CD4-positive, alpha-beta T cell treated with Interferon gamma for 1 hour (primary cell): ENCODE data around the gene FREY1.
"Not testable (repeated sequence)": the region's sequence is repeated elsewhere in the genome, so short reads cannot be mapped to it uniquely, and the experiment has no call there.

ENCODE experiments used
- DNase-seq: peaks from one replicate; pipeline ENCODE4 v3.0.0-alpha.2; 2020

The FREY1 gene

DNA sequence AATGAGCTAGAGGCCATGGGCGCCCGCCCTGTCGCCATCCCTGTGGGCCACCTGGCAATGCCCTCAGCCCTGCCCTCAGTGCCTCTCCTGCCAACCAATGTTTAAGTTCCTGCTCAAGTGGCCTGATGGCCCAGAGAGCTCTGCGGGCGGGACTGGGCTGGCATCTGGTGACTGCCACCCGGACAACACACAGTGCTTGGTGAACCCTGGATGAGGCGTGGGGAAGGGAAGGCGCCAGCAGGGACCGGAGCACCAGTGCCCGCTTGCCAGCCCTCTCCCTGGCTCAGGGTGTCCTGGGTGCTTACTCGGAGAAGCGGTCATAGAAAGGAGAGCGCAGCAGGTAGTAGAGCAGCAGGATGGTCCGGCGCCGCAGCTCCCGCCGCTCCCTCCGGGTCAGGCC, 6.4 kb upstream of the FREY1 start:
- no peak for DNase-seq

- DNase-seq = no peak
Measured at GRCh38 chr11:45910623-45911022, 3.6 kb upstream of the FREY1 start.

- no peak for DNase-seq
Measured at GRCh38 chr11:45909594-45910475, 2.8 kb upstream of the FREY1 start.

DNA sequence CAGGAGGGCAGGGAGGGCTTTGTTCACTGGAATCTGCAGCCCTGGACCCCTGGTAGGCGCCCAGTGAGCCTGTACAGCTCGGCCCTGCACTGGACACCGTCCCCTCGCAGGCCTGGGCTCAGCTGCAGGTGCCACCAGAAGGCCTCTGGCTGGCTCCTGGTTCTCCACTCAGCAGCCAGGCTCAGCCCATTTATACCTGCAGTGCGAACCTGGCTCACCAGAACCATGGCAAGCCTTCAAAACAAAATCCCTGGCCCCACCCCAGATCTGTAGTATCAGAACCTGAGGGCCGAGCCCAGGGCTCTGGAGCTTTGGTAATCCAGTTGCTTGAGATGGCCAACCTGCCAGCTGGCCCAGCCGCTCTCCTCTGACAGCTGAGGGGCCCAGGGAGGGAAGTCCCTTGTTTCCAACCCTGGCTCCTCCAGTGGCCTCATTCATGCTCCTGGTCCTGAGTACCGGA, 870 bp upstream of the FREY1 start:
- no peak for DNase-seq

- peak; percentile 32 for DNase-seq
Measured at GRCh38 chr11:45906096-45906682, 882 bp downstream of the FREY1 start.

GRCh38 chr11:45905576-45905975, 1.5 kb downstream of the FREY1 start:
- DNase-seq = not testable (repeated sequence)

DNA sequence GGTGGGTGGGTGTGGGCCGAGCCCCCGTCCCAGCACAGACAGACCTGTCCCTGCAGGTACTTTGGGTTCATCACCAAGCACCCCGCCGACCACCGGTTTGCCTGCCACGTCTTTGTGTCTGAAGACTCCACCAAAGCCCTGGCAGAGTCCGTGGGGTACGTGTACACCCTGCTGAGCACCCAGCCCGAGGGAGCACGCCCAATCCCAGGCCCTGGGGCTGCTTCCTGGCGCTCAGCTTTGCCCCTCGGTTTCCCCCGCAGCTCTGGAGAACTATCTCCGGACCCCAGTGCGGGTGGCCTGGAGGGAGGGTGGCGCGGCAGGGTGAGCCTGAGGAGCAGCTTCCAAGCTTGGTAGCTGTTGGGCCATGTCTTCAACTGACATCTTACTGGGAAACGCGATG, 2.0 kb downstream of the FREY1 start:
- DNase-seq = no peak

GRCh38 chr11:45904309-45904915, 2.7 kb downstream of the FREY1 start:
- no peak for DNase-seq

GRCh38 chr11:45902452-45903380, 4.4 kb downstream of the FREY1 start:
- DNase-seq = no peak

DNA sequence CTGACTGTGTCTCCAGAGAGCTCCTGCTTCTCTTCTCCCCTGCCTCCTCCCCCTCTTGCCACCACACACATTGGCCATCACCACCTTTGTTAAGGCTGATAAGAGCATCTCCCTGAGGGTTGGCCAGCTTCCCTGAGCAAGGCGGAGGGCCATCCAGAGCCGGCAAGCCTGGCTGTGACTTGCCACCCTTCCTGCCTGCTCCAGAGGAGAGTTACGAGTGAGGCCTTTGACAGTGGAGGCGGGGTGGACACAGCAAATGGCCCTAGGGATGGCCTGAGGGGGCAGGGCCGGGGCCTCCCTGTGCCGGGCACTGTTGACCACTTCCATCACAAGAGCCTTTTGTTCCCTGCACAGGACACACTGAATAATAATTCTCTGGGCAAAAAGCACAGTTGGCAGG, 5.4 kb downstream of the FREY1 start:
- DNase-seq = no peak

GRCh38 chr11:45900916-45901617, 6.0 kb downstream of the FREY1 start:
- DNase-seq = no peak

GRCh38 chr11:45900175-45900800, 6.8 kb downstream of the FREY1 start:
- not testable (repeated sequence) for DNase-seq

GRCh38 chr11:45899448-45900174, 7.5 kb downstream of the FREY1 start:
- peak; percentile 83 for DNase-seq

DNA sequence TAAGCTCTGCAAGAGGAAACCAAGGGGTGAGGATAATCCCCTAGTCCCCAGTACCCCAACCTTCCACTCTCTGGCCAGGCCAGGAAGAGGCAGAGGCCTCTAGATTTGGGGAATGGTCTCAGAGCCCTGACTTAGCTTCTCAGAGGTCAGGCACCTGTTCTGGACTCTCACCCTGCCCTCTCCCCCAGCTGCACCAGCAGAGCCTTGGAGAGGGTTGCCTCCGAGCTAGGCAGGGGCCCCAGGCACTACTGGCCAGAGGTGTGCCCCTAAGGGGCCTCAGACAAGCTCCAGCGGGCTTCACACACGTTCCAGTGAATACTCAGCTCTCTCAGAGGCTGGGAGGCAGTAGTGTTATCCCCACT, 8.0 kb downstream of the FREY1 start:
- DNase-seq = no peak

DNA sequence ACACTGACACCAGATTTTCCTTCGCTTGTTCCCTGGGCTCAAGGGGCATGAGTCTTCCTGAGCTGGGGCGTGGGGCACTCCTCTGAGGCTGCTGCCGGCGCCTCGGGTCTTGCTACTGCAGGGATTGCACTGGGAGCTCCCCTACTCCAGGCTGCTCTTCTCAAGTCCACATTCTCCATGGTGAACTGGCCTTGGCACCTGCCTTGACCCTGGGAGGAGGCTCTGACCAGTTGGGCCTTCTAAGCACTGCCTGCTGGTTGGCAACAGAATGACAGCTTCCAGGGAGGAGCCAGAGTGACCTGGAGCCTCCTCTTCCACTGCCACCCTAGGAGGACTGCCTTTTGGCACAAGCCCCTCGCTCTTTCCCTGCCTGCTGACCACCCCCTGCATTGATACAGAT, 9.5 kb downstream of the FREY1 start:
- DNase-seq = no peak

DNA sequence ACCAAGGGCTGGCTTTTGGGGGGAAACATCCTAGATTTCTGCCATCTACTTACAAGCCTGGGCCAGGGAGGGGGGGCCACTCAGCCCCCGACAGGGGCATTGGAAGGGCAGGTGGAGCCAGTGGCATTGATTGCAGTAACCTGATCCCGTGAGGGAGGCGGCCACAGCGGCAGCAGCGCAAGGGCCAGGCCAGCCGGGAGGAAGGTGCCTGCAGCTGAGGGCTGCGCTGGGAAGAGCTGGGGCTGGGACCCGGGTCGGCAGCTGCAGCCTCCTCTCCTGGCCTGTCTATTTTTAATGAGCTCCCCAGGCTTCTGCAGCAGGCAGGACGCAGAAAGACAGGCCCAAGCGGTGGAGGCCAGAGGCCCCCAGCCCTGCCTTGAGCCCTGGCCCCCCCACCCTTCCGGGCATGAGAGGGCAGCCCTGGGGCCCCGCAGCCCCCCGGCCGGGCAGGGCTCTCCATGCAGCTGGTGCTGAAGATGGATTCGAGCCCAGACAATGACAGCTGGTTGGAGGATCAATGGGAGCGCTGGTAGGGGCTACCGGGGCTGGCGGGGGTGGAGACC, 10.6 kb downstream of the FREY1 start:
- DNase-seq = no peak

GRCh38 chr11:45895553-45896259, 11.4 kb downstream of the FREY1 start:
- no peak for DNase-seq

DNA sequence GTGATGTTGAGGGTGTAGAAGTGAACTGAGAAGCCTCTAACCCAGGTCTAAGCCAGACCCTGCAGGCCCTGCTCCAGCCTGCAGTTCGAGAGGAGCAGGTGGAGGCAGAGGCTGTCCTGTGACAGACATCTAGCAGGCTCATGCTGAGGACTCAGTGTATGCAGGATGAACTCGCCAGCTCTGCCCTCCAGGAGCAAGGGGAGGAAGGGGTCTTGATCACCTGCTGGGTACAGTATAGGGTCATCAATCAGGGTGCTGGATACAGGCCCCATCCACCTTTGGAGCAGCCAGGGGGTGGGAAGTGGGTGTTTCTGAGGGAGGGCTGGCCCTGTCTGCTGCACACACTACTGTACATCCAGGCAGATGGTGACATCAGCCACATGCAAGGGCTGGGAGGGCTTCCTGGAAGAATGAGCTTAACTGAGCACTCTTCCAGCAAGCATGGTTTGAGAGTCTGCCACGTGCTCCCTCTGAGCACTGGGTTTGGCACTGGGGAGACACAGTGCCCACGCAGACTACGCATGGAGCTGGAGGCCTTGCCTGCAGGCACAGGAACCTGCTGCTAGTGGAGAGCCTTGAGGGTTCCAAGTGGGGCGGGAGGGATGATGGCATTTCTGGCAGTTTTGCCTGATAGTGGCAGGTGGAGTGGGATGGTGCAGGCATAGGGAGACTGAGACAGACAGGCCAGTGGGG, 12.4 kb downstream of the FREY1 start:
- DNase-seq = no peak

- no peak for DNase-seq
Measured at GRCh38 chr11:45892856-45893255, 14.2 kb downstream of the FREY1 start.
